Kidney (tissue), 14 donors: ENCODE data around the gene TRERF1. TPM values are rescaled to one million over a fixed set of nuclear protein-coding genes. Genes with fewer than 3 reads are reported as not detected.

Experiments used
- DNase-seq, 5 donors: peaks; one replicate each; pipeline ENCODE4 v3.0.0-alpha.2; 2013 to 2020
- FAIRE-seq: peaks from 2 replicates; lab custom pipeline; 2012; peaks lifted over from hg19 to GRCh38; lab: Jason Lieb, UNC
- H3K27ac ChIP-seq, 2 donors: one replicate each; pipeline ENCODE4 v1.7.0; 2013; ENCODE audit warnings: low read depth in 2 of 2, low read length in 2 of 2, inconsistent platforms in 1 of 2
- H3K27me3 ChIP-seq: one replicate; pipeline ENCODE4 v1.7.1; 2013; ENCODE audit warnings: low read length, inconsistent platforms; ENCODE audit not compliant: control insufficient read depth, insufficient read depth
- H3K36me3 ChIP-seq, 3 donors: one replicate each; pipeline versions ENCODE4 v1.7.0 to v1.7.1; 2013; ENCODE audit warnings: low read length in 3 of 3, control low read depth in 1 of 3, inconsistent platforms in 1 of 3; ENCODE audit not compliant: insufficient read depth in 3 of 3, control insufficient read depth in 2 of 3
- H3K4me1 ChIP-seq, 3 donors: one replicate each; pipeline versions ENCODE4 v1.7.0 to v1.7.1; 2013; ENCODE audit warnings: low read length in 3 of 3, inconsistent platforms in 1 of 3, low read depth in 1 of 3; ENCODE audit not compliant: control insufficient read depth in 2 of 3, insufficient read depth in 2 of 3
- H3K4me3 ChIP-seq, 3 donors: one replicate each; pipeline versions ENCODE4 v1.7.0 to v1.8.1; 2013; ENCODE audit warnings: low read length in 3 of 3, control low read depth in 1 of 3, inconsistent platforms in 1 of 3
- H3K9ac ChIP-seq, 3 donors: one replicate each; pipeline versions ENCODE4 v1.7.0 to v1.7.1; 2013; ENCODE audit warnings: low read length in 3 of 3, control low read depth in 1 of 3, inconsistent platforms in 1 of 3
- H3K9me3 ChIP-seq, 3 donors: one replicate each; pipeline versions ENCODE4 v1.7.0 to v1.7.1; 2013; ENCODE audit warnings: low read length in 3 of 3, control low read depth in 1 of 3, inconsistent platforms in 1 of 3; ENCODE audit not compliant: control insufficient read depth in 2 of 3, insufficient read depth in 1 of 3
- intact Hi-C: fragments of 100-400 bp; cut with DNase I; formaldehyde crosslinking; loops from one replicate; pipeline ENCODE4 v1.11.1; 2022
- polyA plus RNA-seq: library from polyadenylated mRNA; stranded (reverse); fragments of 350-450 nt; fragmentation: Illumina TruSeq; extraction: RNeasy Lipid Tissue Mini Kit (QIAGEN cat#74804); gene quantifications from one replicate; pipeline ENCODE4 v1.2.3, GENCODE V29; 2014; ENCODE audit warnings: low read depth, low replicate concordance; ENCODE audit not compliant: insufficient read depth
- total RNA-seq: library from RNA; stranded (reverse); fragmentation: NEBNext Ultra II Directional; extraction: Animal tissue kit (Norgen Biotek cat#: 25700); gene quantifications from one replicate; pipeline ENCODE4 v1.2.1, GENCODE V29; 2021
- TF ChIP-seq, protein P1 (sequence below): IDR thresholded peaks from 3 replicates; pipeline ENCODE4 v1.5.1; 2012; ENCODE audit warnings: mild to moderate bottlenecking, moderate library complexity, borderline replicate concordance; ENCODE audit not compliant: insufficient read depth; ENCODE audit errors: extremely low read depth
- donor health status: control.
- donor health status: control.
- donor health status: control.
- donor health status: control.
- donor health status: control.
- donor health status: DM: yes; HTN: yes; CAD: no.
- donor health status: Normal renal cell carcinoma (clear cell type).

The TRERF1 gene
- total and polyA plus RNA-seq, 2 donors from 2014 or later, result 1.5 to 8.4 TPM

GRCh38 chr6:42230345-42231321 lies 221.1 kb downstream of the TRERF1 start:
- H3K9ac ChIP-seq, result no peak overlapping the region
- no peaks in the 10 kb centered on the region for H3K9me3 ChIP-seq
- no peak overlapping the region for H3K27ac ChIP-seq
- TF ChIP-seq, protein P1, sequence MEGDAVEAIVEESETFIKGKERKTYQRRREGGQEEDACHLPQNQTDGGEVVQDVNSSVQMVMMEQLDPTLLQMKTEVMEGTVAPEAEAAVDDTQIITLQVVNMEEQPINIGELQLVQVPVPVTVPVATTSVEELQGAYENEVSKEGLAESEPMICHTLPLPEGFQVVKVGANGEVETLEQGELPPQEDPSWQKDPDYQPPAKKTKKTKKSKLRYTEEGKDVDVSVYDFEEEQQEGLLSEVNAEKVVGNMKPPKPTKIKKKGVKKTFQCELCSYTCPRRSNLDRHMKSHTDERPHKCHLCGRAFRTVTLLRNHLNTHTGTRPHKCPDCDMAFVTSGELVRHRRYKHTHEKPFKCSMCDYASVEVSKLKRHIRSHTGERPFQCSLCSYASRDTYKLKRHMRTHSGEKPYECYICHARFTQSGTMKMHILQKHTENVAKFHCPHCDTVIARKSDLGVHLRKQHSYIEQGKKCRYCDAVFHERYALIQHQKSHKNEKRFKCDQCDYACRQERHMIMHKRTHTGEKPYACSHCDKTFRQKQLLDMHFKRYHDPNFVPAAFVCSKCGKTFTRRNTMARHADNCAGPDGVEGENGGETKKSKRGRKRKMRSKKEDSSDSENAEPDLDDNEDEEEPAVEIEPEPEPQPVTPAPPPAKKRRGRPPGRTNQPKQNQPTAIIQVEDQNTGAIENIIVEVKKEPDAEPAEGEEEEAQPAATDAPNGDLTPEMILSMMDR, result peak; percentile 14
- H3K36me3 ChIP-seq, result no peaks in the 10 kb centered on the region
- H3K4me1 ChIP-seq, result peaks cover 7 to 15% (median 12%) of the 10 kb centered on the region in 3 donors
- no peak overlapping the region for H3K4me3 ChIP-seq
- H3K27me3 ChIP-seq, result no peaks in the 10 kb centered on the region
- intact Hi-C loops, result no loop called here
- FAIRE-seq (no peak), DNase-seq (peak in 1 of 5 donors; percentile 22)

DNA sequence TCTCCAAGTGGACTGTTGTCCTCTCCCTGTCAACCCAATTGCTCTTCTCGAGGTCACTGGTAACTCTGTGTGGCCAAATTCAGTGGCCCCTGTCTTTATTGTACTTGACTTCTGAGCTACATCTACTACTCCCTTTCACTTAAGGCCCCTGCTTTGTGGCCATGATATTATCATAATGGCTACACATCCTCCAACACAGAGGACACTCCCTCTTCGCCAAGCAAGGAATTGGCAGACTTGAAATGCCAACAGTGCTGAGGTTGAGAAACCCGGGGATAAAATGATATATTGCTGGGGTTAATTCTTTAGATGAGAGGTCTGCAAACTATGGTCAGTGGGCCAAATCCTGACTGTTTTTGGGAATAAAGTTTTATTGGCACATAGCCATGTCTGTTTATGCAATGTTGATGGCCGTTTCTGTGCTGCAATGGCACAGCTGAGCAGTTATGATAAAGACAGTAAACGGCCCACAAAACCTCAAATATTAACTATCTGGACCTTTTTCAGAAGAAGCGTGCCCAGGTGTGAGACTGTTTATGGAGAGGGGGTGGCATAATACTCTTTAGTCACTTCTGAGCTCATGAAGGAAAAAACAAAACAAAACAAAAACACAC lies 222.1 kb downstream of the TRERF1 start:
- intact Hi-C loops, result no loop called here
- no peak for FAIRE-seq
- Histone ChIP-seq H3K36me3 (no peaks in the 10 kb centered on the region), H3K27ac (no peak overlapping the region), H3K4me3 (no peak overlapping the region), H3K9me3 (no peaks in the 10 kb centered on the region), H3K4me1 (peaks cover 7 to 18% (median 12%) of the 10 kb centered on the region in 3 donors), H3K27me3 (no peaks in the 10 kb centered on the region), H3K9ac (no peak overlapping the region)
- DNase-seq, result no peak
- TF ChIP-seq, protein P1, result no peak

- Histone ChIP-seq H3K9ac (no peak overlapping the region), H3K4me3 (no peak overlapping the region), H3K4me1 (peaks cover 7 to 18% (median 12%) of the 10 kb centered on the region in 3 donors), H3K9me3 (no peaks in the 10 kb centered on the region), H3K36me3 (no peaks in the 10 kb centered on the region), H3K27me3 (no peaks in the 10 kb centered on the region), H3K27ac (no peak overlapping the region)
- TF ChIP-seq, protein P1, result no peak
- intact Hi-C loops, result no loop called here
- FAIRE-seq (no peak), DNase-seq (no peak)
Observed at GRCh38 chr6:42228305-42228704, 223.4 kb downstream of the TRERF1 start.
